ENCODE results near the gene SNX6.
A peak's percentile ranks its signal among the peaks of the same experiment; 100 is the strongest.
"Not testable (repeated sequence)": the region's sequence is repeated elsewhere in the genome, so short reads cannot be mapped to it uniquely, and the experiment has no call there.

The SNX6 gene

DNA sequence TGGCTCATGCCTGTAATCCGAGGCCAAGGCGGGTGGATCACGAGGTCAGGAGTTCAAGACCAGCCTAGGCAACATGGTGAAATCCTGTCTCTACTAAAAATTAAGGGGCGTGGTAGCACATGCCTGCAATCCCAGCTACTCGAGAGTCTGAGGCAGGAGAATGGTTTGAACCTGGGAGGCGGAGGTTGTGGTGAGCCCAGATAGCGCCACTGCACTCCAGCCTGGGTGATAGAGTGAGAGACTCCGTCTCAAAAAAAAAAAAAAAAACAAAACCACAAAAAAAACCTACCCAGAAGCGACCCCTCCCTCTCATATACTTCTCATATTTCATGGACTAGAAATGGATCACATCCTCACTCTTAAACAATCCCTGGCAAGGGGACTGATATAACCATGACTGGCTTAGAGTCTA is 4.4 kb upstream of the SNX6 start:
- DNase-seq (ENCODE audit: low spot score), result not testable (repeated sequence)

DNA sequence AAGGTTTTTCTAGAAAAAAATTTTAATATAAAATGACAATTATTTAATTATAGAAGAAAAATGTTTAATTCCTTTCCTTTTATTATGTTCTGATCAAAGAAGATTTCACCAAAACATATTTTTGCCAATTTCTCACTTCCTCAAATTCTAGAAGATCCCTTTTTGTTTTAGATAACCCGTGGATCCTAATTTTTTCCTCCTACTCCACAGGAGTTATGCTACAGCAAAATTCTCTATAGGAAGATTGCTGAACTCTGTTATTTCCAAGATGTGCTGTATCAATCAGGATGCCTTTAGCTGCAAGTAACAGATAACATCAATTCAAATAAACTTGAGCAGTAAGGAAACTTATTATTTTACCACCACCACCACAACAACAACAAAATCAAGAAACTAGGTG is 3.8 kb upstream of the SNX6 start:
- no peak for DNase-seq (ENCODE audit: low spot score)

DNA sequence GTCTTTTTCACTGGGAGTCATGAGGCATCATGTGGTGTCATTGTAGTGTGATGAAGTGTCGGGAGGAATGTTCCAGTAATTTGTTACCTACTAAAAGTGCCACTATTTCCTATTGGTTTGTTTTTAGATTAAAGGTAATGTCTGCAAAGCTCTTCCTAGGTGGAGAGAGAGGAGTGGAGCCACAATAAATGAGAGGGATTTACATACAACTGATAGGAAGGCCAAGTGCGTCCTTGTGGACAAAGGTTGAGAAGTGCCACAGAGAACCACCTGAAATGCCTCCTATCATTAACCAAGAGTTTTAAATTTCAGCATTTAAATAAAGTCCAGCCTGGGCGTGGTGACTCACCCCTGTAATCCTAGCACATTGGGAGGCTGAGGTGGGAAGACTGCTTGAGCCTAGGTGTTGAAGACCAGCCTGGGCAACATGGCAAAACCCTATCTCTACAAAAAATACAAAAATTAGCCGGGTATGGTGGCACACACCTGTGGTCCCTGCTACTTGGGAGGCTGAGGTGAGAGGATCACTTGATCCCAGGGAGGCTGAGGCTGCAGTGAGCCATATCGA is 2.5 kb upstream of the SNX6 start:
- no peak for DNase-seq (ENCODE audit: low spot score)

DNA sequence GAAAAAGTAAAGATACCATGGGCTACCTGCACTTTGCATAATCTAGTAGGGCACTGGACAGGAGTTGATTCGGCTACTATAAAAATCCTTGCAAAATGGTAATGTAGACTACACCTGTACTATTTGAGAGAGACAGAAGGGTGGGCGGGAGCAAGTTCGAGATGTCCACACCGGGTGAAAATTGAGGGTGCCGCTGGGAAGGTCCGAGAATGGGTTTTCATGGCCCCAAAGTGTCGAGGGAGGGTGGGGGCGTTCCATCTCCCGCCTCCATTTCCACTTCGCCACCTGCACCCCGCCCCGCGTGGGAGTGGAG is 648 bp downstream of the SNX6 start:
- DNase-seq (ENCODE audit: low spot score), result peak; percentile 30

DNA sequence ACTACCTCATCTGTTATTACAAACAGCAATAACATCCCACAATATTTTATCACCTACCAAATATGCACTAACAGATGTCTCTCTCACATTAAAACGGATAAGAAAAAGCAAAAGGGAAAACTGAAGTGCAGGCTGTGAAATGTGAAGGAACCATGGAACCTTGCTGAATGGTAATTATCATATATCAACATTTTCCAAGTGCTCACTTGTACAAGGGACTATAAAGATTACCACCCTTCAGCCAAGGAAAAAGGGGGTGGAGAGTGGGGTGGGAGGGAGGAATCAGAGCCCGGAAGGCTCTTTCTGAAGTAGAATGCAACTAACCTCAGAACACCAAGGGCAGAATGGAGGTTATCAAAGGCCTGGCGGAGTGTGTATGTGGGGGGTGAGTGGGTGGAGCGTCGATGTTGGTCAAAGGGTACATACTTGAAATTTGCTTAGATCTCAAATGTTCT is 1.2 kb downstream of the SNX6 start:
- peak; percentile 31 for DNase-seq (ENCODE audit: low spot score)

DNA sequence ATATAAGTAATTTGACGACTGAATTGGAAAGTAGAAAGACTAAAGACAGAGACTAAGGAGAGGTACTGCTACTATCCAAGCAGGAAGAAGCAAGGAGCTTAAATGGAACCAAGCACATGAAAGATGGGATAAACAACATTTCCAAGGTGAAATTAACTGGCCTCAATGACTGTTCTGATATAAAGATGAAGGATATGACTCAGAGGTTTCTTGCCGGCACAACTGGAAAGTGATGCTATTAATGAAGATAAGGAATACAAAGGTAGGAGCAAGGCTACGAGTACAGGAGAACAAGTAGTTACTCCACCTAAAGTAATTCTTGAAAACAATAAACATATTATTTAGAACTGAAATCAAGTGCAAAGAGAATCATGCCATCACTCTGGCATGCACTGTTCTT is 6.4 kb downstream of the SNX6 start:
- DNase-seq (ENCODE audit: low spot score), result no peak

DNA sequence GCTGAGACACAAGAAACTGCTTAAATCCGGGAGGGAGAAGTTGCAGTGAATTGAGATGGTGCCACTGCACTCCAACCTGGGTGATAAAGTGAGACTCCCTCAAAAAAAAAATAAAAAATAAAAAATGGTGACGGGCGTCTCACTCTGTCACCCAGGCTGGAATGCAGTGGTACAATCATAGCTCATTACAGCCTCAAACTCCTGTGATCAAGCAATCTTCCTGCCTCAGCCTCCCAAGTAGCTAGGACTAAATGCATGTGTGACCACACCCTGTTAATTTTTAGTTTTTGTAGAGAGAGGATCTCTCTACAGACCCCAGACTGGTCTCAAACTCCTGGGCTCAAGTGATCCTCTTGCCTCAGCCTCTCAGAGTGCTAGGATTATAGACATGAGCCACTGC is 9.1 kb downstream of the SNX6 start:
- no peak for DNase-seq (ENCODE audit: low spot score)

DNA sequence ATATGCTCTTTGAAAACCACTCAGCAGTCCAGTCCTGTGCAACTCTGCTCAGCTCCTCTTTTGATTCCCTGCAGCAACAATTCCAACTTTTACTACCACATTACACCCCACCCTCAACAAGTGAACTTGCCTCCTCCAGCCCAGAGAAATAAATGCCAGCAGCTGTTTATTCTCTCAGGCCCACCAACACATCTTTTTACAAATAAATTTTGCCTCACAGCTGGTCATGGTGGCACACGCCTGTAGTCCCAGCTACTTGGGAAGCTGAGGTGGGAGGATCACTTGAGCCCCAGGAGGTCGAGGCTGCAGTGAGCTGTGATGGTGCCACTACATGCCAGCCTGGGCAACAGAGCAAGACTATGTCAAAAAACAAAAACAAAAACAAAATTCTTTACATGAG is 9.8 kb downstream of the SNX6 start:
- no peak for DNase-seq (ENCODE audit: low spot score)

DNA sequence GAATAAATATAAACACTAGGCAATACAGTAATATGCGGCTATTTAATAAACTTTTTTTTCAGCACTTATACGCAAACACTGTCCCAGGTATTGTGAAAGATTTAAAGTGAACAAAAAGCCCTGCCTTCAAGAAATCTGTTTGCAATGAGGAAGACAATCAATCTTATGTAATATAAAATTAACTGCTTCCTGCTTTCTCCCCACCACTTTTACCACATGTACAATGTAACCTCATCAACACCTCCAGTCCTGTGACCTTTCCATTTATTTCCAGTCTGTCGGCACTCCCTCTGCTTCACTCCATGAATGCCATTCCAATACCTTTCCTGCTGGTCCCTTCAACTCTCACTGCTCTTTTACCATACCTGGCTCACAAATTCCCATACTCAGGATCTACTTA is 10.5 kb downstream of the SNX6 start:
- DNase-seq (ENCODE audit: low spot score), result no peak

DNA sequence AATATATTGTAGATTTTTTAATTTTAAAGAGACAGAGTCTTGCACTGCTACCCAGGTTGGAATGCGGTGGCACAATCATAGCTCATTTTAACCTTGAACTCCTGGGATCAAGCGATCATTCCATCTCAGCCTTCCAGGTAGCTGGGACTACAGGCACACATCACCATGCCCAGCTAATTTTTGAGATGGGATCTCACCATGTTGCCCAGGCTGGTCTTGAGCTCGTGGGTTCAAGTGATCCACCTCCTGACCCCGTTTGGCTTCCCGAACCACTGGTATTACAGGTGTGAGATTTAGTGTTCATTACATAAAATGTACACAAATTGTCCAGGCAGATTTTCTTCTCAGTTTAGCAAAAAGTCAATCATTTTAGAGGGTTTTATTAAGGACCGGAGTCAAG is 13.6 kb downstream of the SNX6 start:
- no peak for DNase-seq (ENCODE audit: low spot score)

DNA sequence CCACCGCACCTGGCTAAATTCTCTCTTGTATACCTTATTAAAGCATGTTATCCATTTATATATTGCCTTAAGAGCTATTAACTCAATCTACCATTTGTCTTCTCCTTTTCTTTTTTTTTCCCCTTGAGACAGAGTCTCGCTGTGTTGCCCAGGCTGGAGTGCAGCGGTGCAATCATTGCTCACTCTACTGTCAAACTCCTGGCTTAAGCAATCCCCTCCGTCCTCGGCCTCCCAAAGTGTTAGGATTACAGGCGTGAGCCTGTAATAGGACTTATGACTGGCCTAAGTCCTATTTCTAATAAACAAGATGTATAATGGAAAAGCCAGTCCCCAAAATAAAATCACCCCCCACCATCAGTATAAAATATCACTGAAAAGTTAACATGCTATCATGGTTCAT is 14.4 kb downstream of the SNX6 start:
- DNase-seq (ENCODE audit: low spot score), result no peak

DNA sequence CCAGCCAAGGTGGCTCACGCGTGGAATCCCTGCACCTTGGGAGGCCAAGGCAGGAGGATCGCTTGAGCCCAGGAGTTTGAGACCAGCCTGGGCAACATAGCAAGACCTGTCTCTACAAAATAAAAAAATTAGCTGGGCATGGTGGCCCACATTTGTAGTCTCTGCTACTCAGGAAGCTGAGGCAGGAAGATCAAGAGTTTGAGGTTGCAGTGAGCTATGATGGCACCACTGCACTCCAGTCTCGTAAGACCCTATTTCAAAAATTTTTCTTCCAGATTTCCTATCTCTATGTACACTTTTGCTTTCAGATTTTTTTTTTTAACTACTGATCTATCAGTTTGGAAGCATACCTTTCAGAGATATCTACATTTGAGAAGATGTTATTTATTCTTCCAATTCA is 15.3 kb downstream of the SNX6 start:
- no peak for DNase-seq (ENCODE audit: low spot score)

DNA sequence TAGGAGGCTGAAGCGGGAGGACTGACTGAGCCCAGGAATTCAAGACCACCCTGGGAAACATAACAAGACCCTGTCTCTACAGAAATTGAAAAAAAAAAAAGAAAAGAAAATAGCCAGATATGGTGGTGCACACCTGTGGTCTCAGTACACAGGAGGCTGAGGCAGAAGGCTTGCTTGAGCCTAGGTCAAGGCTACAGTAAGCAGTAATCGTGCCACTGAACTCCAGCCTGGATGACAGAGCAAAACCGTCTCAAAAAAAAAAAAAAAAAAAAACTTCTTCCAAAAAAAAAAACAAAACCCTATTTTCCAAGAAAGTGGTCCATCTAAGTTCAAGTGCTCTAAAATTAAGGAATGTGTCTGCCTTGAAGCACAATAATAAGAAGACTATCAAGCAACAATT is 19.8 kb downstream of the SNX6 start:
- DNase-seq (ENCODE audit: low spot score), result no peak

DNA sequence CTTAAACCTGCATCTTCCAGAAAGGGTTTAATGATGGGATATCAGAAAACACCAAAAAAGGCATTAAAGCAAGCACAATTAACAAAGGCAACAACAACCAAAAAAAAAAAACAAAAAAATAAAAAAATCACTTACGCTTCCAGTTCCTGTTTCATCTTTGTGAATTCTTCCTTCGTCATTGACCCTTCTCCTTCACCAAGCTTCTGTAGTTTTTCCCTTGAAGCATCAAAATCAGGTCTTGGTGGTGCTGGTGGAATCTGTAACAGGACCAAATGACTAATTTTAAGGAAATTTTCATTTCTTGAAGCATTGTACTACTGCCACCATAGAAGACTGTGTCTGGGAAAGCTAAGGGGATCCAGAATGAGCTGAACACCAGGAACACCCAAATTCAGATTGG is 24.5 kb downstream of the SNX6 start:
- no peak for DNase-seq (ENCODE audit: low spot score)

DNA sequence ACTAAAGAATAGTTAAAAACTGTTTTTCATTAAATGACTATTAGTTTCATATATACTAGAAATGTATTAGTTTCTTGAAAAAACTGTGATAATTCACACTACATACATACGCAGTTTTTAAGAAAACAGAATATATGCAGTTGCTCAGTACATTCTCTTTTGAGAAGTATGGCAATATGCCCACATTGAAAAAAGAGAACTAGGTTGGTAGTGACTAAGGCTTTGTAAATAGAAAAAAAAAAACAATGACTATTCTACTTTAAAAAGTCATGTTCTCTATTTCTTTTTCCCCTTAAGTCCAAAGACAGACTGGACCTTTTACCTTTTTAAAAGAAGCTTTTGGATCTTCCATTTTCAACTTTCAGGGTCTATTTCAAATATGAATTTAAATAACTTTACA is 25.0 kb downstream of the SNX6 start:
- DNase-seq (ENCODE audit: low spot score), result no peak

DNA sequence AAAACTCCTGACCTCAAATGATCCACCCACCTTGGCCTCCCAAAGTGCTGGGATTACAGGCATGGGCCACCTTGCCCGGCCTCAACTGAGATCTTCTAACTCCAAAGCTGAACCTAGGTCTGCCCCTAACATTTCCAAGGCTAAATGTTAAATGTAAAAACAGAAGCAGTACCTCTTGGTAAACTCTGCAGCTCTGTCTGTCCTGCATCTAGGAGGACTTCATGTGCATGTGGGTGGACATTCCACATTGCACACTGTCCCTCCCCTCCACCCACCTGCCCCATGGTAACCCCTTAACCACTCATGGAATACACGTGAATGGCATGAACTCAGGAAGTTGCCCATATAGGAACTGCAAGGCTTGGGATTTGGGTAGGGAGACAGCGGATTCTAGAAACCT is 33.1 kb downstream of the SNX6 start:
- DNase-seq (ENCODE audit: low spot score), result no peak

DNA sequence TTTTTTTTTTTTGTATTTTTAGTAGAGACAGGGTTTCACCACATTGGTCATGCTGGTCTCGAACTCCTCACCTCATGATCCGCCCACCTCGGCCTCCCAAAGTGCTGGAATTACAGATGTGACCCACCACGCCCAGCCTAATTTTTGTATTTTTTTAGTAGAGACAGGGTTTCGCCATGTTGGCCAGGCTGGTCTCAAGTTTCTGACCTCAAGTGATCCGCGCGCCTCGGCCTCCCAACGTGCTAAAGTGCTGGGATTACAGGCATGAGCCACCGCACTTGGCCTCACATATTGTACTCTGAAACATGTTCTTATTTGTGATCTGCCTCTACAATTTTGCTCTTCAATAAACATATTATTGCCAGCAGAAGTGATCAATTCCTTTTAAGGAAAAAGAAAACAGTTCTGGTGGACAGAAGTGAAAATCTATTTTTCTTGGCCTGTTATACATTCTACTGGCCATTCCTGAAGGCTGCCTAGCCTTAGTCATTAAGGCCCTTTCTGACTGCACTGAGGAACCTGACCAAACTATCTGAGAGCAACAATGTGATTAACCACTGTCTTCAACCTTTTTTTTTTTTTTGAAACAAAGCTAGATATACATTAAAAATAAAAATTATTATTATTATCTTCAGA is 36.1 kb downstream of the SNX6 start:
- DNase-seq (ENCODE audit: low spot score), result no peak

DNA sequence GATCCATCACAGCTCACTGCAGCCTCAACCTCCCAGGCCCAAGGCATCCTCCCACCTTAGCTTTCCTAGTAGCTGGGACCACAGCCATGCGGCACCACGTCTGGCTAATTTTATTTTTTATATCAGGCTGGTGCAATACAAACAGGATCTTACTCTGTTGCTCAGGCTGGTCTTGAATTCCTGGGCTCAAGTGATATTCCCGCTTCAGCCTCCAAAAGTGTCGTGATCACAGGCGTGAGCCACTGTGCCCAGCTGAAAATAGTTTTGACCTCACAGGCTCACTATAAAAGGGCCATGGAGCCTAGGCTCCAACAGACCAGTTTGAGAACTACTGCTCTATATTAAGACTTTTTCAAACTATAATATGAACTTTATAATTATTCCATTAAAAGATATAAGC is 37.3 kb downstream of the SNX6 start:
- DNase-seq (ENCODE audit: low spot score), result no peak

DNA sequence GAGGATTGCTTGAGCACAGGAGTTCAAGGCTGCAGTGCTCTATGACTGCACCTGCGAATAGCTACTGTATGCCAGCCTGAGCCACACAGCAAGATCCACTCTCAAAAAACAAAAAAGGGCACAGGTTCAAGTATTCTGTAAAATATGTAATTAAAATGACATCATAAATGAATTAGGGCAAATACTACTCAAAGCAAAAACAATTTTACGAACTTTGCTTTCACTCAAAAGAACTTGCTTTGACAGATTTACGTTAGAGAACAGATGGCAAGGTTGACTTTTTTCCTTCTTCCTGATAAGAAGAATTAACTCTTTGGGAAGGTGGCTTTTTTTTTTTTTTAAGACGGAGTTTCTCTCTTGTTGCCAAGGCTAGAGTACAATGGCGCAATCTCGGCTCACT is 46.4 kb downstream of the SNX6 start:
- no peak for DNase-seq (ENCODE audit: low spot score)

DNA sequence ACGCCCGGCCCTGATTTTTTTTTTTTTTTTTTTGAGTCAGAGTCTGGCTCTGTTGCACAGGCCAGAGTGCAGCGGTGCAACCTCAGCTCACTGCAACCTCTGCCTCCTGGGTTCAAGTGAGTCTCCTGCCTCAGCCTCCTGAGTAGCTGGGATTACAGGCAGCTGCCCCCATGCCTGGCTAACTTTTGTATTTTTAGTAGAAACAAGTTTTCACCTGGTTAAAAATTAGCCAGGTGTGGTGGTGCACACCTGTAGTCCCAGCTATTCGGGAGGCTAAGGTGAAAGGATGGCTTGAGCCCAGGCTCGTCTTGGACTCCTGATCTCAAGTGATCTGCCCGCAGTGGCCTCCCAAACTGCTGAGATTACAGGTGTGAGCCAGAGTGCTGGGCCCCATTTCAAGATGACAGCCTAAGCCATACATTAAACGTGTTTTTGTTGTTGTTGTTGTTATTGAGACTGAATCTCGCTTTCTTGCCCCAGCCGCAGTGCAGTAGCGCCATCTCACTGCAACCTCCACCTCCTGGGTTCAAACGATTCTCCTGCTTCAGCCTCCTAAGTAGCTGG is 47.7 kb downstream of the SNX6 start:
- DNase-seq (ENCODE audit: low spot score), result no peak

DNA sequence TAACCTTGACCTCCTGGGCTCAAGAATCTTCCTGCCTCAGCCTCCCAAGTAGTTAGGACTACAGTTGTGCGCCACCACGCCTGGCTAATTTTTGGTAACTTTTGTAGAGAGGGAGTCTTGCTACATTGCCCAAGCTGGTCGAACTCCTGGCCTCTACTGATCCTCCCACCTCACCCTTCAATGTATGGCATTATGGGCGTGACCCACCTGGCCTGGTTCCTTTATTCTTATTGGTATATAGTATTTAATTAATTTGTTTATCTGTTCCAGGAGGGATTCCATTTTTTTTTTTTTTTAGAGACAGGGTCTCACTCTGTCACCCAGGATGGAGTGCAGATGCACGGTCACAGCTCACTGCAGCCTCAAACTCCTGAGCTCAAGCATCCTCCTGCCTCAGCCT is 49.6 kb downstream of the SNX6 start:
- DNase-seq (ENCODE audit: low spot score), result no peak

DNA sequence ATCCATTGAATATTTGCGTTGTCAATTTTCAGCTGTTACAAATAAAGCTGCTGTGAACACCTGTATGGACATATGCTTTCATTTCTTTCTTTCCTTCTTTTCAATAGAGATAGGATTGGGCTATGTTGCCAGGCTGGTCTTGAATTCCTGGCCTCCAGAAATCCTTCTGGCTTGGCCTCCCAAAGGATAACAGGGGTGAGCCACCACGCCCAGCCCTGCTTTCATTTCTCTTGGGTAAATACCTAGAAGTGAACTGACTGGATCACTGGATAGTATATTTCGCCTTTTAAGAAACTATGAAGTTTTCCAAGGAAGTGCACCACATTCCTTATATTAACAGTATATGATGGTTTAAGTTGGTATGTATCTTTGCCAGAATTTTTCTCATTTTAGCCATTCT is 58.2 kb downstream of the SNX6 start:
- DNase-seq (ENCODE audit: low spot score), result no peak

DNA sequence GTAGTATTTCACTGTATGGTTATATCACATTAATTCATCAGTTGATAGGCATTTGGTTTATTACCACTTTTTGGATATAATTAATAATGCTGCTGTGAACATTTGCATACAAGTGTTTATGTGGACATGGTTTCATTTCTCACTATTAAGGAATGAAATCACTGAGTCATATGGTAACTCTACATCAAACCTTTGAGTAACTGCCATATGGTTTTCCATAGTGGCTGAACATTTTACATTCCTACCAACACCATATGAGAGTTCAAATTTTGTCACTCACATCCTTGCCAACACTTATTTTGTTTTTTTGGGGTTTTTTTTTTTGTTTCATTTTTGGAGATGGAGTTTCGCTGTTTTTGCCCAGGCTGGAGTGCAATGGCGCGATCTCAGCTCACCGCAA is 60.2 kb downstream of the SNX6 start:
- no peak for DNase-seq (ENCODE audit: low spot score)

DNA sequence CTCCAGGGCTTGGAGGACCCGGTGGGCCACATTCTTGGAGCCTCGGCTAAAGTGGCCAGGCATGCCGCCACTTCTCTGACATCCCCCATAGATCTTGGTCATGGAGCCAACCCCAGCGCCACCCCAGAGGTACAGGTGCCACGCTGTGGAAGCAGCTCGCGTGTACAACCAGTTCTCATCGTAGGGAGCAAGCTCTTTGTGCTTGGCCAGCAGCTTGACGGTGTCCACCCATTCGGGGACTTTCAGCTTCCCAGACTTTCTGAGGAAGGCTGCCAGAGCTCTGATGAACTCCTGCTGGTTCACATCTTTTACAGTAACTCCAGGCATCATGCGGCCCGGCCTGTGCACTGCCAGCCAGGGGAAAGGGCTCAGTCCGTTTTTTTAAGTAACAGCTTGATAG is 61.1 kb downstream of the SNX6 start:
- no peak for DNase-seq (ENCODE audit: low spot score)
